Measurements from ENCODE around the gene NR3C1.

DNA sequence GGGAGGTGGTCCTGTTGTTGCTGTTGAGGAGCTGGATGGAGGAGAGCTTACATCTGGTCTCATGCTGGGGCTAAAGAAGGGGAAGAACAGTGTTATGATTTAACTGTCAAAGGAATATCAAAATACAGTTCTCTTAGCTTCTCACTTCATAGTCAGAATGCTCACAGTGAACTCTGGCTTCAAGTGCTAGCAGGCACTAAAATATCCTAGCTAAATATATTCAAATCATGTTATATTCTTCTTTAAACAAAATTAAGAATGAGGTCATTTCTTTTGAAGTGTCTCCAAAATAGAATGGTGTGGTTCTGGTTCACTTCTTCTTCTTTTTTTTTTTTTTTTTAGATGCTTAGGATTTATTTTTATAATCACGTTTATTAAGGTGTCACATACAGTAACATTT lies 89.4 kb downstream of the NR3C1 start:
- TF ChIP-seq, protein P1, sequence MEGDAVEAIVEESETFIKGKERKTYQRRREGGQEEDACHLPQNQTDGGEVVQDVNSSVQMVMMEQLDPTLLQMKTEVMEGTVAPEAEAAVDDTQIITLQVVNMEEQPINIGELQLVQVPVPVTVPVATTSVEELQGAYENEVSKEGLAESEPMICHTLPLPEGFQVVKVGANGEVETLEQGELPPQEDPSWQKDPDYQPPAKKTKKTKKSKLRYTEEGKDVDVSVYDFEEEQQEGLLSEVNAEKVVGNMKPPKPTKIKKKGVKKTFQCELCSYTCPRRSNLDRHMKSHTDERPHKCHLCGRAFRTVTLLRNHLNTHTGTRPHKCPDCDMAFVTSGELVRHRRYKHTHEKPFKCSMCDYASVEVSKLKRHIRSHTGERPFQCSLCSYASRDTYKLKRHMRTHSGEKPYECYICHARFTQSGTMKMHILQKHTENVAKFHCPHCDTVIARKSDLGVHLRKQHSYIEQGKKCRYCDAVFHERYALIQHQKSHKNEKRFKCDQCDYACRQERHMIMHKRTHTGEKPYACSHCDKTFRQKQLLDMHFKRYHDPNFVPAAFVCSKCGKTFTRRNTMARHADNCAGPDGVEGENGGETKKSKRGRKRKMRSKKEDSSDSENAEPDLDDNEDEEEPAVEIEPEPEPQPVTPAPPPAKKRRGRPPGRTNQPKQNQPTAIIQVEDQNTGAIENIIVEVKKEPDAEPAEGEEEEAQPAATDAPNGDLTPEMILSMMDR (IDR thresholded peaks at IDR 0.05) = no peak
- no peak for TF ChIP-seq POLR2AphosphoS5 (IDR thresholded peaks at IDR 0.05; ENCODE audit: insufficient read depth in 1 of 2, low read depth in 1 of 2)
- TF ChIP-seq POLR2A (IDR thresholded peaks at IDR 0.05) = no peak
